WTC11 (cell line): Measurements from ENCODE around the gene STX19. TPM values are rescaled to one million over a fixed set of nuclear protein-coding genes. Genes with fewer than 3 reads are reported as not detected.

ENCODE experiments used
- AR ChIP-seq: fragments of 250-450 bp; sonication (Bioruptor Pico); IDR thresholded peaks from 2 replicates; pipeline ENCODE4 v1.9.0; 2021; ENCODE audit warnings: mild to moderate bottlenecking
- ATF2 ChIP-seq: sonication (generic); formaldehyde crosslinking; IDR thresholded peaks from 2 replicates; pipeline ENCODE4 v1.8.1; 2022; ENCODE audit warnings: low read depth, missing genetic modification reagents, borderline replicate concordance
- ATF6 ChIP-seq: sonication (generic); formaldehyde crosslinking; IDR thresholded peaks from 2 replicates; pipeline ENCODE4 v1.8.1; 2023; ENCODE audit warnings: mild to moderate bottlenecking, missing genetic modification reagents
- CBFB ChIP-seq: sonication (generic); formaldehyde crosslinking; IDR thresholded peaks from 2 replicates; pipeline ENCODE4 v1.8.1; 2022; ENCODE audit warnings: mild to moderate bottlenecking, low read depth, missing genetic modification reagents
- FOXP1 ChIP-seq: sonication (generic); formaldehyde crosslinking; IDR thresholded peaks from 2 replicates; pipeline ENCODE4 v1.8.0; 2022; ENCODE audit warnings: missing genetic modification reagents, mild to moderate bottlenecking, moderate library complexity, borderline replicate concordance
- GTF2I ChIP-seq: fragments of 250-450 bp; sonication (Bioruptor Pico); conservative IDR thresholded peaks from 2 replicates; pipeline ENCODE4 v1.4.0; 2021; ENCODE audit warnings: mild to moderate bottlenecking
- IRF1 ChIP-seq: sonication (generic); formaldehyde crosslinking; IDR thresholded peaks from 2 replicates; pipeline ENCODE4 v1.8.0; 2023; ENCODE audit warnings: missing genetic modification reagents
- KAT7 ChIP-seq: sonication (generic); formaldehyde crosslinking; IDR thresholded peaks from 2 replicates; pipeline ENCODE4 v1.8.1; 2023; ENCODE audit warnings: missing genetic modification reagents, mild to moderate bottlenecking, borderline replicate concordance
- MLX ChIP-seq: sonication (generic); formaldehyde crosslinking; IDR thresholded peaks from 2 replicates; pipeline ENCODE4 v1.8.1; 2023; ENCODE audit warnings: mild to moderate bottlenecking, missing genetic modification reagents, moderate library complexity
- MYBL2 ChIP-seq: sonication (generic); formaldehyde crosslinking; IDR thresholded peaks from 2 replicates; pipeline ENCODE4 v1.8.1; 2023; ENCODE audit warnings: mild to moderate bottlenecking, moderate library complexity, missing genetic modification reagents
- NFATC4 ChIP-seq: fragments of 250-450 bp; sonication (Bioruptor Pico); IDR thresholded peaks from 2 replicates; pipeline ENCODE4 v1.9.0; 2021; ENCODE audit warnings: mild to moderate bottlenecking
- RELA ChIP-seq: sonication (generic); formaldehyde crosslinking; IDR thresholded peaks from 2 replicates; pipeline ENCODE4 v1.8.1; 2022; ENCODE audit warnings: missing genetic modification reagents, mild to moderate bottlenecking, borderline replicate concordance
- SOX15 ChIP-seq: fragments of 250-450 bp; sonication (Bioruptor Pico); IDR thresholded peaks from 2 replicates; pipeline ENCODE4 v1.9.0; 2021; ENCODE audit warnings: mild to moderate bottlenecking
- STAT6 ChIP-seq: sonication (generic); formaldehyde crosslinking; conservative IDR thresholded peaks from 2 replicates; pipeline ENCODE4 v1.8.1; 2023; ENCODE audit warnings: mild to moderate bottlenecking, low read depth, missing genetic modification reagents, moderate library complexity
- TP53 ChIP-seq: sonication (generic); formaldehyde crosslinking; IDR thresholded peaks from 2 replicates; pipeline ENCODE4 v1.8.1; 2023; ENCODE audit warnings: mild to moderate bottlenecking, missing genetic modification reagents
- ZMAT4 ChIP-seq: fragments of 250-450 bp; sonication (Bioruptor Pico); IDR thresholded peaks from 2 replicates; pipeline ENCODE4 v1.9.0; 2021; ENCODE audit warnings: mild to moderate bottlenecking
- ZNF232 ChIP-seq: sonication (generic); formaldehyde crosslinking; IDR thresholded peaks from 2 replicates; pipeline ENCODE4 v1.8.0; 2022; ENCODE audit warnings: mild to moderate bottlenecking, missing genetic modification reagents
- ZNF281 ChIP-seq: sonication (generic); formaldehyde crosslinking; IDR thresholded peaks from 2 replicates; pipeline ENCODE4 v1.8.0; 2023; ENCODE audit warnings: mild to moderate bottlenecking, missing genetic modification reagents
- ZNF317 ChIP-seq: sonication (generic); formaldehyde crosslinking; IDR thresholded peaks from 2 replicates; pipeline ENCODE4 v1.8.1; 2023; ENCODE audit warnings: low read depth, mild to moderate bottlenecking, moderate library complexity, missing genetic modification reagents, borderline replicate concordance
- total RNA-seq: library from RNA; stranded (reverse); gene quantifications from 3 replicates; pipeline ENCODE4 v1.2.3, GENCODE V29; 2021

The STX19 gene
- total RNA-seq, 1 experiment from 2014 or later, result not detected

GRCh38 chr3:94062513-94063404 is 34.4 kb upstream of the STX19 start, which contains the start of the genes DHFR2 and NSUN3 (continued):
- TF ChIP-seq IRF1 (CRISPR knock-in tag) (no peak), ZMAT4 (no peak), STAT6 (CRISPR knock-in tag) (no peak), TP53 (CRISPR knock-in tag) (peak; percentile 58; the same call in 1 of the 2 replicates), AR (CRISPR knock-in tag) (no peak), KAT7 (CRISPR knock-in tag) (no peak), ZNF281 (CRISPR knock-in tag) (no peak), RELA (CRISPR knock-in tag) (no peak), MYBL2 (CRISPR knock-in tag) (no peak), SOX15 (no peak), GTF2I (CRISPR knock-in tag) (no peak), ZNF232 (CRISPR knock-in tag) (no peak), ATF2 (CRISPR knock-in tag) (no peak), FOXP1 (no peak), ZNF317 (CRISPR knock-in tag) (no peak), CBFB (peak; percentile 71; the same call in 1 of the 2 replicates), ATF6 (CRISPR knock-in tag) (no peak), NFATC4 (CRISPR knock-in tag) (no peak), MLX (CRISPR knock-in tag) (no peak)
